ENCODE measurements around the gene PTCD3.

The PTCD3 gene

GRCh38 chr2:86087936-86088850, 17.8 kb upstream of the PTCD3 start:
- DNase-seq = no peak

GRCh38 chr2:86094229-86094628, 11.8 kb upstream of the PTCD3 start:
- no peak for DNase-seq

GRCh38 chr2:86097114-86097896, 8.7 kb upstream of the PTCD3 start:
- DNase-seq = no peak

GRCh38 chr2:86097913-86098312, 8.1 kb upstream of the PTCD3 start:
- no peak for DNase-seq

- no peak for DNase-seq
Measured at GRCh38 chr2:86102157-86102556, 3.9 kb upstream of the PTCD3 start.

GRCh38 chr2:86105252-86105968, 625 bp upstream of the PTCD3 start, which contains the start of gene POLR1A:
Gene POLR1A, minus strand, starts transcription at chr2:86105886. Its CDS starts 110 bp downstream, at chr2:86105776.
- peak; percentile 89 for DNase-seq

- no peak for DNase-seq
Measured at GRCh38 chr2:86107031-86107430, 996 bp downstream of the PTCD3 start.

GRCh38 chr2:86118130-86118529, 12.1 kb downstream of the PTCD3 start:
- DNase-seq = no peak

- DNase-seq = no peak
Measured at GRCh38 chr2:86123328-86123925, 17.4 kb downstream of the PTCD3 start.

- DNase-seq = no peak
Measured at GRCh38 chr2:86124683-86125082, 18.6 kb downstream of the PTCD3 start.

- DNase-seq = no peak
Measured at GRCh38 chr2:86134709-86135108, 28.7 kb downstream of the PTCD3 start.

GRCh38 chr2:86135653-86136052, 29.6 kb downstream of the PTCD3 start:
- no peak for DNase-seq

- DNase-seq = no peak
Measured at GRCh38 chr2:86136141-86136540, 30.1 kb downstream of the PTCD3 start.

GRCh38 chr2:86138736-86139625, 32.9 kb downstream of the PTCD3 start:
- DNase-seq = no peak

- DNase-seq = no peak
Measured at GRCh38 chr2:86139981-86140380, 33.9 kb downstream of the PTCD3 start.

GRCh38 chr2:86140969-86141392, 34.9 kb downstream of the PTCD3 start:
- no peak for DNase-seq

- DNase-seq = no peak
Measured at GRCh38 chr2:86142436-86143257, 36.6 kb downstream of the PTCD3 start.

GRCh38 chr2:86143307-86143706, 37.3 kb downstream of the PTCD3 start:
- no peak for DNase-seq

- no peak for DNase-seq
Measured at GRCh38 chr2:86143926-86144685, 38.1 kb downstream of the PTCD3 start.

GRCh38 chr2:86147793-86148192, 41.8 kb downstream of the PTCD3 start:
- no peak for DNase-seq
